ENCODE results near the gene CEP85L. TPM values are rescaled to one million over a fixed set of nuclear protein-coding genes. Genes with fewer than 3 reads are reported as not detected.
A peak's percentile ranks its signal among the peaks of the same experiment; 100 is the strongest.

Gene CEP85L
- polyA plus RNA-seq, 1 of the 3 experiments (the other 2 are of a cell fraction) = 1.1 TPM

GRCh38 chr6:118620202-118620601 lies 31.2 kb downstream of the CEP85L start:
- Histone ChIP-seq H2AFZ (ENCODE audit: low read depth) (no peak overlapping the region), H3K27ac (ENCODE audit: low read depth in 2 of 2, low read length in 1 of 2) (no peak overlapping the region), H3K4me2 (no peak overlapping the region), H3K4me3 (ENCODE audit: low read depth in 2 of 2, low read length in 1 of 2) (no peak overlapping the region), H3K9me2 (no peaks in the 10 kb centered on the region), H3F3A (replicated peaks; ENCODE audit: insufficient read depth) (peaks cover 3% of the 10 kb centered on the region), H3K27me3 (ENCODE audit: insufficient read depth) (no peaks in the 10 kb centered on the region), H4K20me1 (ENCODE audit: insufficient read depth) (0 out of 2 replicates have a peak, but pooled peaks cover 10% of the 10 kb centered on the region), H3K36me3 (replicated peaks in 1 of 2; ENCODE audit: control insufficient read depth in 1 of 2, insufficient read depth in 2 of 2, low read length in 1 of 2) (no peaks in the 10 kb centered on the region), H3K79me2 (ENCODE audit: insufficient read depth) (peaks cover 33% of the 10 kb centered on the region), H3K9ac (no peak overlapping the region), H3K9me3 (no peaks in the 10 kb centered on the region), H3K4me1 (ENCODE audit: control insufficient read depth in 1 of 2, insufficient read depth in 2 of 2, low read depth in 1 of 2, low read length in 1 of 2) (no peaks in the 10 kb centered on the region; a peak in 1 of 4 replicates)
- ChIA-PET POLR2A (interaction anchor here (0.7 kb wide), 1 partner anchor 19 kb away, joined by 3 read pairs; no protein-coding TSS in a partner anchor), CTCF (interaction anchor here (1.0 to 1.2 kb wide), 2 partner anchors 55 to 151 kb away, joined by 3 read pairs; no protein-coding TSS in a partner anchor)
- no peak for TF ChIP-seq GATA2 (CRISPR knock-in tag; IDR thresholded peaks at IDR 0.05)
- TF ChIP-seq GABPA (IDR thresholded peaks at IDR 0.05; ENCODE audit: low read depth) = no peak
- TF ChIP-seq RCOR1 (IDR thresholded peaks at IDR 0.05; ENCODE audit: low read length) = no peak
- no peak for TF ChIP-seq EP300 (IDR thresholded peaks at IDR 0.05; ENCODE audit: borderline replicate concordance in 1 of 2, low read depth in 1 of 2, low read length in 1 of 2)
- TF ChIP-seq, protein P1, sequence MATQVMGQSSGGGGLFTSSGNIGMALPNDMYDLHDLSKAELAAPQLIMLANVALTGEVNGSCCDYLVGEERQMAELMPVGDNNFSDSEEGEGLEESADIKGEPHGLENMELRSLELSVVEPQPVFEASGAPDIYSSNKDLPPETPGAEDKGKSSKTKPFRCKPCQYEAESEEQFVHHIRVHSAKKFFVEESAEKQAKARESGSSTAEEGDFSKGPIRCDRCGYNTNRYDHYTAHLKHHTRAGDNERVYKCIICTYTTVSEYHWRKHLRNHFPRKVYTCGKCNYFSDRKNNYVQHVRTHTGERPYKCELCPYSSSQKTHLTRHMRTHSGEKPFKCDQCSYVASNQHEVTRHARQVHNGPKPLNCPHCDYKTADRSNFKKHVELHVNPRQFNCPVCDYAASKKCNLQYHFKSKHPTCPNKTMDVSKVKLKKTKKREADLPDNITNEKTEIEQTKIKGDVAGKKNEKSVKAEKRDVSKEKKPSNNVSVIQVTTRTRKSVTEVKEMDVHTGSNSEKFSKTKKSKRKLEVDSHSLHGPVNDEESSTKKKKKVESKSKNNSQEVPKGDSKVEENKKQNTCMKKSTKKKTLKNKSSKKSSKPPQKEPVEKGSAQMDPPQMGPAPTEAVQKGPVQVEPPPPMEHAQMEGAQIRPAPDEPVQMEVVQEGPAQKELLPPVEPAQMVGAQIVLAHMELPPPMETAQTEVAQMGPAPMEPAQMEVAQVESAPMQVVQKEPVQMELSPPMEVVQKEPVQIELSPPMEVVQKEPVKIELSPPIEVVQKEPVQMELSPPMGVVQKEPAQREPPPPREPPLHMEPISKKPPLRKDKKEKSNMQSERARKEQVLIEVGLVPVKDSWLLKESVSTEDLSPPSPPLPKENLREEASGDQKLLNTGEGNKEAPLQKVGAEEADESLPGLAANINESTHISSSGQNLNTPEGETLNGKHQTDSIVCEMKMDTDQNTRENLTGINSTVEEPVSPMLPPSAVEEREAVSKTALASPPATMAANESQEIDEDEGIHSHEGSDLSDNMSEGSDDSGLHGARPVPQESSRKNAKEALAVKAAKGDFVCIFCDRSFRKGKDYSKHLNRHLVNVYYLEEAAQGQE (IDR thresholded peaks at IDR 0.05; ENCODE audit: low read depth, low read length) = no peak
- 83% methylated on average over 4 of the region's 4 CpGs for WGBS (ENCODE audit: low lambda C conversion rate)
- no peak for DNase-seq

GRCh38 chr6:118618676-118619377 lies 32.6 kb downstream of the CEP85L start:
- WGBS (ENCODE audit: low lambda C conversion rate) = 60% methylated on average over 14 of the region's 15 CpGs

More at GRCh38 chr6:118618676-118619377, 32.6 kb downstream of the CEP85L start:
- no peaks in the 10 kb centered on the region for H3K27me3 ChIP-seq (ENCODE audit: insufficient read depth)
- TF ChIP-seq FOXJ3 (CRISPR knock-in tag; IDR thresholded peaks at IDR 0.05) (no peak), RAD21 (IDR thresholded peaks at IDR 0.05; ENCODE audit: low read length) (peak; percentile 75), CTCF (IDR thresholded peaks at IDR 0.05) (peak; percentile 85), SMC3 (IDR thresholded peaks at IDR 0.05; ENCODE audit: low read depth, low read length) (peak; percentile 69), USF2 (IDR thresholded peaks at IDR 0.05; ENCODE audit: borderline replicate concordance, low read depth, low read length) (no peak)
- no peak overlapping the region for H3K27ac ChIP-seq (ENCODE audit: low read depth in 2 of 2, low read length in 1 of 2)
- no peak overlapping the region for H3K4me3 ChIP-seq (ENCODE audit: low read depth in 2 of 2, low read length in 1 of 2)
- DNase-seq = peak; percentile 49
- ChIA-PET CTCF (interaction anchor here (0.6 to 1.0 kb wide), 5 partner anchors 17 to 1473 kb away, joined by 3 to 4 read pairs (median 3); no protein-coding TSS in a partner anchor), POLR2A (no interaction called here)
- H3K9me3 ChIP-seq = no peaks in the 10 kb centered on the region
- no peaks in the 10 kb centered on the region for H3K9me2 ChIP-seq
- 0 out of 2 replicates have a peak, but pooled peaks cover 10% of the 10 kb centered on the region for H4K20me1 ChIP-seq (ENCODE audit: insufficient read depth)
- H3K4me1 ChIP-seq (ENCODE audit: control insufficient read depth in 1 of 2, insufficient read depth in 2 of 2, low read depth in 1 of 2, low read length in 1 of 2) = no peaks in the 10 kb centered on the region; a peak in 1 of 4 replicates
- H3K36me3 ChIP-seq (replicated peaks in 1 of 2; ENCODE audit: control insufficient read depth in 1 of 2, insufficient read depth in 2 of 2, low read length in 1 of 2) = no peaks in the 10 kb centered on the region
- H2AFZ ChIP-seq (ENCODE audit: low read depth) = no peak overlapping the region
- H3K9ac ChIP-seq = no peak overlapping the region
- no peak overlapping the region for H3K4me2 ChIP-seq
- H3F3A ChIP-seq (replicated peaks; ENCODE audit: insufficient read depth) = peaks cover 5% of the 10 kb centered on the region
- peaks cover 24% of the 10 kb centered on the region for H3K79me2 ChIP-seq (ENCODE audit: insufficient read depth)

Measured in SK-N-SH (cell line).